Daoy (cell line): ENCODE data around the gene CC2D1A. TPM values are rescaled to one million over a fixed set of nuclear protein-coding genes. Genes with fewer than 3 reads are reported as not detected.
"Not testable (repeated sequence)": the region's sequence is repeated elsewhere in the genome, so short reads cannot be mapped to it uniquely, and the experiment has no call there.

Source experiments
- DNase-seq: peaks from one replicate; pipeline ENCODE4 v3.0.0-alpha.2; 2015; ENCODE audit warnings: low read depth
- total RNA-seq: library from RNA; depleted of rRNA; stranded (reverse); fragments of >200 nt; shearing (Covaris generic); gene quantifications from 2 replicates; pipeline ENCODE4 v1.2.3, GENCODE V29; 2014

Gene CC2D1A
- total RNA-seq, 1 experiment from 2014 or later: 17.8 TPM

DNA sequence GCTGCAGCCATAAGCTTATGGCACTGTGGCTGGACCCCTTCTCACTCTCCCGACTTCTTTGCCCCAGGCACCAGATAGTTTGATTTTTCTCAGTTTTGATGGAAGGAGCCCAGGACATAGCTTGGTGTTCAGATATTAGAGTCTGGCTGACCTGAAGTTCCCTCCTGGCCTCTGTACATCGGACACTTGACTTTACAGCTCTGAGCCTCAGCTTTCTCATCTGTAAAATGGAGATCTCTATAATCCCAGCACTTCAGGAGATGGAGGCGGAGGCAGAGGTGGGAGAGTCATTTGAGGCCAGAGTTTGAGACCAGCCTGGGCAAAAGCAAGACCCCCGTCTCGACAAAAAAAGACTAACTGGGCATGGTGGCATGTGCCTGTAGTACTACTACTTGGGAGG, 909 bp downstream of the CC2D1A start:
- no peak for DNase-seq

DNA sequence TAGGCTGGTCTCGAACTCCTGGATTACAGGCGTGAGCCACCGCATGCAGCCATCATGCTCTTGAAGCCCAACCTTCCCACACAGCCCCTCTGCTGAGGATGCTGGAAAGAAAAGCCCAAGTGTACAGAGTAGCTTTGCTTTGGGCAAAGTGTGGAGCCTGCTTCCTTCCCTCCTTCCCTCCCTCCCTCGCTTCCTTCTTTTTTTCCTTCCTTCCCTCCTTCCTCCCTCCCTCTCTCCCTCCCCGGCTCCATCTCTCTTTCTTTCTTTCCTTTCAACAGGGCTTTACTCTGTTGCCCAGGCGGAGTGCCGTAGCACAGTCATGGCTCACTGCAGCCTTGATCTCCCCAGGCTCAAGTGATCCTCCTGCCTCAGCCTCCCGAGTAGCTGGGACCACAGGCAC, 2.7 kb downstream of the CC2D1A start:
- DNase-seq: no peak

DNA sequence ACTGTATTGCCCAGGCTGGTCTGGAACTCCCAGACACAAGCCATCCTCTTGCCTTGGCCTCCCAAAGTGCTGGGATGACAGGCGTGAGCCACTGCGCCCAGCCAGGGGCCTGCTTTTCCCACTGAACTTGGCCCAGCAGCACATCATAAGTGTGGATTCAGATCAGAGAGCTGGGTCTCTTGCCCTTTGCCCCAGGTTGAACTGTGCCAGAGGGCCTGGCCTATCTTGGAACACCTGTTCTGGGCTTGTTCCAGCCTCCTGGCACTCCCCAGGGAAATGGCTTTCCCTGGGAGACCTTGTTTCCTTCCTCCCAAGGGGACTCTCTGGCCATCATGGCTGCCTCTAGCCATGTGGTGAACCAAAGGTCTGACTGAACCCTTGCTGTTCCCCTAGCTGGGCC, 3.4 kb downstream of the CC2D1A start:
- DNase-seq: no peak

DNA sequence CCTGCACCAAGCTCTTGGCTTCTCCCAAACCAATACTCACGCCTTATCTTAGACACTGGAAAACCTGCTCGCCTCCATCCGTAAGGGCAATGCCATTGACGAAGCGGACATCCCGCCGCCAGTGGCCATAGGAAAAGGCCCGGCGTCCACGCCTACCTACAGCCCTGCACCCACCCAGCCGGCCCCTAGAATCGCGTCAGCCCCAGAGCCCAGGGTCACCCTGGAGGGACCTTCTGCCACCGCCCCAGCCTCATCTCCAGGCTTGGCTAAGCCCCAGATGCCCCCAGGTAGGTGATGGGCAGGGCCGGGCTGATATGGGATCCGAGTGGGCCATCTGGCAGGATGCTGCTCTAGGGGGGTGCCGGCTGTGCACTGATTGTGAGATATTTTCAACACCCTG, 7.4 kb downstream of the CC2D1A start:
- no peak for DNase-seq

DNA sequence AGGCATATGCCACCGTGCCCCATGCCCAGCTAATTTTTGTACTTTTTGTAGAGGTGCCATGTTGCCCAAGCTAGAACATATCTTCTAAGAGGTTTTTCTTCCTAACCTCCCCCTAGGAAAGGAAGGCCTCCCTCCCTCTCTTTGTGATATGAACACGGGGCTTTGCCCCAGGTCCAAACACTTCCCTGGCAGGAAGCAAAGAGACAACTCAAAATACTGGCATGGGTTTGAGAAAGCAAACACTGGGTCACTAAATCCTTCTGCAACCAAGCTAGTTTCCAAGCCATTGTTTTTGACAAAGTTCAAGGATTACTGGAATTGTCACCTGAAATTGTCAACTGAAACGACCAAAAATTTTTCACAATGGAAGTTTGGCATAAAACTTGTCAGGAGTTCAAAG, 8.8 kb downstream of the CC2D1A start:
- DNase-seq: no peak

DNA sequence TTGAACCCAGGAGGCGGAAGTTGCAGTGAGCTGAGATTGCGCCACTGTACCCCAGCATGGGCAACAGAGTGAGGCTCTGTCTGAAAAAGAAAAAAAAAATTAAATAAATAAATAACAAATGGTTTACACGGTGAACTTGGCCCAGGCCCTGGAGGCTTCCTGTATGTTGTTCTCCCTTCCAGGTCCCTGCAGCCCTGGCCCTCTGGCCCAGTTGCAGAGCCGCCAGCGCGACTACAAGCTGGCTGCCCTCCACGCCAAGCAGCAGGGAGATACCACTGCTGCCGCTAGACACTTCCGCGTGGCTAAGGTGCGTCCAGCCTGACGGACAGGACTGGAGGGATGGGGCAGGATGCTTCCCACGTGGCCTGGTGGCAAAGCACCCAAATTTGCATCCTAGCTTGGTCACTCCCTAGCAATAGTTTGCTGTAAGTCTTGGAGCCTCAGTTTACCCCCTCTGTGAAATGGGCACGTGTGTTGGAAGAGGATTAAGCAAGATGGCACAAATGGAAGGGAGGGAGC, 11.9 kb downstream of the CC2D1A start:
- no peak for DNase-seq

DNA sequence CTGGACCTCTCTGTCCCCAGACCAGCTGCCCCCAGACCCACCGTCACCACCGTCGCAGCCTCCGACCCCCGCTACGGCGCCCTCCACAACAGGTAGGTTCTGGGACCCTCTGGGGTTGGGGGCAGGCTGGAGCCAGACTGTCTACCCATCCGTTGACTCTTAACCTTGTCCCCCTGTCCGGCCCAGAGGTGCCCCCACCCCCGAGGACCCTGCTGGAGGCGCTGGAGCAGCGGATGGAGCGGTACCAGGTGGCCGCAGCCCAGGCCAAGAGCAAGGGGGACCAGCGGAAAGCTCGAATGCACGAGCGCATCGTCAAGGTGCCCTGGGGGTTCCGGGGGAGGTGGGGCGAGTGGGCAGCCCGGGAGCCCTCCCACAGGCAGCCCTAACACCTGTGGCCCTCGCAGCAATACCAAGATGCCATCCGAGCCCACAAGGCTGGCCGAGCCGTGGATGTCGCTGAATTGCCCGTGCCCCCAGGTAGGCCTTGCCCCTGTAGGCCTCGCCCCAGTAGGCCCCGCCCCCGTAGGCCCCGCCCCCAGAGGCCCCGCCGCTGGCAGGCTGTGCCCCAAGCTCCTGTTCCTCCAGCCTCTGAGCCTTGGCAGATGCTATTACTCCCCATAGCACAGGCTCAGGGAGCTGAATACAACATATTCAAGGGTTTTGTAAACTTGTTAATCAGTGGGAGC, 12.9 kb downstream of the CC2D1A start:
- no peak for DNase-seq

DNA sequence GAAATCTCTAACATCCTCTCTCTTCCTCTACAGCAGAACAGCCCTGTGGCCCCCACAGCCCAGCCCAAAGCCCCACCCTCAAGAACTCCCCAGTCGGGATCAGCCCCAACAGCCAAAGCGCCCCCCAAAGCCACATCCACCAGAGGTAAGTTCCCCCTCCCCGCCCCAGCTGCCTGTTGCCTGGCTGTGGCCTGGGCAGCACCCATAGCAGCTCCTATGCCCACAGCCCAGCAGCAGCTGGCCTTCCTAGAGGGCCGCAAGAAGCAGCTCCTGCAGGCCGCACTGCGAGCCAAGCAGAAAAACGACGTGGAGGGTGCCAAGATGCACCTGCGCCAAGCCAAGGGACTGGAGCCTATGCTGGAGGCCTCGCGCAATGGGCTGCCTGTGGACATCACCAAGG, 14.5 kb downstream of the CC2D1A start:
- no peak for DNase-seq

DNA sequence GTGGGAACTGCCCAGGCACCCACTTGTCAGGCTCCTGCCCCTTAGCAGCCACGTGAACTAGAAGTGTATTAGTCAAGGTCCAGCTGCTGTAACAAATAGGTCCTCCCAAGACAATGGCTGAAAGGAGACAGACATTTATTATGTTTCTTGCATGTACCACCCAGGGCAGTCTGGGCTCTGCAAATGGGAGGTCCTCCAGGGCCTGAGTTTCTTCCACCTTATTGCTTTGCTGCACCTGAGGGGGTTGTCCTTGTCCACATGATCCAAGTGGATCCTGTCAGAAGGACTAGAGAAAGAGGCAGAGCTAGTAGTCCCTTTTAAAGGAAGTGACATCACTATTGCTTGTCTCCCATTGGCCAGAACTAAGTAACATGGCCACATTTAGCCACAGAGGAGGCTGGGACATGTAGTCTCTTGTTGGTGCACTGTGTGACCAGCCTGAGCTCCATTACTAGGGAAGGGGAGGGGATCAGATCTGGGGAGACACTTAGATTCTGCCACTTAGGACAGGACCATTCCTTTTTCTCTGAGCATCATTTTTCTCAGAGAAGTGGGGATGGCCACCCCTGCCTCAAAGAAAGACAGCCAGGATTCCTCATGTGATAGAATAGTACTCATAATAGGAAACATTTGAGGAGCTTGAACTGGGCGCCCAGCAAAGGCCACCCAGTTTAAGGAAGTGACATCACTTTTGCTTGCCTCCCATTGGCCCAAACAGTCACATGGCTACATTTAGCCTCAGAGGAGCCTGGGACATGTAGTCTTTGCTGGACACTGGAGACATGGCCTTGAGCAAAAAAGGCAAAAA, 15.1 kb downstream of the CC2D1A start:
- DNase-seq: peak; percentile 63

DNA sequence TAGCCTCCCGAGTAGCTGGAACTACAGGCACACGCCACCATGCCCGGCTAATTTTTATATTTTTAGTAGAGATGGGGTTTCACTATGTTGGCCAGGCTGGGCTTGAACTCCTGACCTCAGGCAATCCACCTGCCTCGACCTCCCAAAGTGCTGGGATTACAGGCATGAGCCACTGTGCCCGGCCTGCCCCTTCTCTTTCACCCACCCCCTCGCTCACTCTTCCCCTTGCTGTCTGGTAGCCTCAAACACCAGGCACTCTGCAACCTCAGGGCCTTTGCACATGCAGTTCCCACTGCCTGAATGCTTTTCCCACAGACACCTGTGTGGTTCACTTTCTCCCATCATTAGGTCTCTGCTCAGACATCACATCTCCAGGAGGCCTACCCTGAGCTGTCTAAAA, 16.1 kb downstream of the CC2D1A start:
- DNase-seq: not testable (repeated sequence)

DNA sequence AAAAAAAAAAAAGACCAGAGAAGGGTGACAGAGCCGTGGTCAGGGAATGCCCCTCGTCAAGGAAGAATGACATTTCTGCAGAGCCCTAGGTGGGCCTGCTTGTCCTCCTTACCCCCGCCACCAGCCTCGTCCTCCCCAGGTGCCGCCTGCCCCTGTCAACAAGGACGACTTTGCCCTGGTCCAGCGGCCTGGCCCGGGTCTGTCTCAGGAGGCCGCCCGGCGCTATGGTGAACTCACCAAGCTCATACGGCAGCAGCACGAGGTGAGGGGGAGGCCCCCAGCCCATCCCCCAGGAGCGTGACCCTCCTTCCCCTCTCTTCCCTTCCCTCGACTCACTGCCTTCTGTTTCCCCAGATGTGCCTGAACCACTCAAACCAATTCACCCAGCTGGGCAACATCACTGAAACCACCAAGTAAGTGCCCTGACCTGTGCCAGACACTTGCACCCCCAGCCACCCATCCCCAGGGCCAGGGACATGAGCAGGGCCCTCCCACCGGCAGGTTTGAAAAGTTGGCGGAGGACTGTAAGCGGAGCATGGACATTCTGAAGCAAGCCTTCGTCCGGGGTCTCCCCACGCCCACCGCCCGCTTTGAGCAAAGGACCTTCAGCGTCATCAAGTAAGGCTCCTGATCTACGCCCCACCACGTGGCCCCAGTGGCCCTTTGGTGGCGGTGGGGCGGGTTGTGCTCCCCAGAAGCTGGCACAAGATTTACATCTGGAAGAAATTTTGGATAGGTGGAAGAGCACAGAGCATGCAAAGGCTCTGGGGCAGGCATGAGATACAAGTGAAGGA, 17.4 kb downstream of the CC2D1A start:
- DNase-seq: no peak

DNA sequence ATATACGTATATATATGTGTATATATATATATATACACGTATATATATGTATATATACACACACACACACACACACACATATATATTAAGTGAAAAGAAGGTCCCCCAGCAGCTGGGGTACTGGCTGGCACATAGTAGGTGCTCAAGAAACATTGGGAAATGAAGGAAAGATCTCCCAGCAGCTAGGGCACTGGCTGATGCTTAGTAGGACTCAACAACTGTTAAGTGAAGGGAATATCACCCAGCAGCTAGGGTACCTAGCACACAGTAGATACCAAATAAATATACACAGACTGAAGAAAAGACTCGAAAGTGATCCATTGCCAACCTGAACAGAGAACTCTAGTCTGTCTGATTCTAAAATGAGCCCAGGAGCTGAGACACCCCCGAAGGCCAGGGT, 20.0 kb downstream of the CC2D1A start:
- DNase-seq: no peak

DNA sequence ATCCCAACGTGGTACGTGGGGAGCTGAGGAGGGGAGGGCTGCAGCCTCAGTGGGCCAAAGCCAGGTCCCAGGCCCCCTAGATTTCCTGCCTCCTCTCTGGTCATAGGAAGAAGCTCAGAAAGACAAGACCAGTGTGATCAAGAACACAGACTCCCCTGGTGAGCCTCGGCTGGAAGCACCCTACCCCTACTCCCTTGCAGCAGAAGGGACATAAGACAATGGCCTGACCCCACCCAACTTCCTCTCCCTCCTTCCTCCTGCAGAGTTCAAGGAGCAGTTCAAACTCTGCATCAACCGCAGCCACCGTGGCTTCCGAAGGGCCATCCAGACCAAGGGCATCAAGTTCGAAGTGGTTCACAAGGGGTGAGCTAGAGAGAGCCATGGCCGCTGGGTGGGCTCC, 20.7 kb downstream of the CC2D1A start:
- DNase-seq: no peak

DNA sequence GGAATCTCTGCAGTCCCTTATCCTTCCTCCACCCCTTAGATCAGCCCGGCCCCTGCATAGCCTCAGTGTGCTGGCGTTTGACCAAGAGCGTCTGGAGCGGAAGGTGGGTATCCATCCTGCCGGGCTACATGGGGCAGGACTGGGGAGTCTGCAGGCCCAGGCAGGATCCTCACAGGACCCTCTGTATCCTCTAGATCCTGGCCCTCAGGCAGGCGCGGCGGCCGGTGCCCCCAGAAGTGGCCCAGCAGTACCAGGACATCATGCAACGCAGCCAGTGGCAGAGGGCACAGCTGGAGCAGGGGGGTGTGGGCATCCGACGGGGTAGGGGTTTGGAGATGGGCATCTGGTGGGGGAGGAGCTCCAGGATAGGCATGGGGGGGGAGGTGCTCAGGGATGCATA, 23.3 kb downstream of the CC2D1A start:
- DNase-seq: no peak

DNA sequence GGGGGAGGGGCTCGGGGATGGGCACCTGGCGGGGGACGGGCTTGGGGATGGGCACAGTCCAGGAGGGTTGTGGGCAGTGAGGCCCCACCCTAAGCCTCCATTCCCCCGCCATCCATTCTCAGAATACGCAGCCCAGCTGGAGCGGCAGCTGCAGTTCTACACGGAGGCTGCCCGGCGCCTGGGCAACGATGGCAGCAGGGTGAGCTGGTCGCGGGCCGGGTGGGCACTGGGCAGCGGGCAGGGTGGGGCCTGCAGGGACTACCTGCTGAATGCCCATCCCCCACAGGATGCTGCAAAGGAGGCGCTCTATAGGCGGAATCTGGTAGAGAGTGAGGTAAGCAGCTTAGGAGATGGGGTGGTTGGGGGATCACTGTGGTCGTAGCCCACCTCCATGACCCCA, 24.0 kb downstream of the CC2D1A start:
- no peak for DNase-seq

DNA sequence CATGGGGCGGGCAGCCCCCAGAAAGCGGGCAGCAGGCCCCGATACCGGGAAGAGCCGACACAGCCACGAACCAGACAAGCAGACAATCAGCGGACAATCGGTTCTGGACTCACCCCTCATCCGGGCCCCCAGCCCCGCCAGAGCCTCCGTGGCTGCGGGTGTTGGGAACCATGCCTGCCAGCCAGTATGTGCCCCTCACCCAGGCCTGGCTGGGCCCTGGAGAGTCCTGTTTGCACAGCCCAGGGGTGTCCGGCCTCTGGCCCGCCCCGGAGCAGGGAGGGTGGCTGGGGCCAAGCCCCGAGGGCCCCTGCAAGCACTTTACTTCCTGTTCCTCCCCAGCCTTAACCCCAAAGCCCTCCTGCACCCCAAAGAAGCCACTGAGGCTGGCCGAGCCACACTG, 24.4 kb downstream of the CC2D1A start:
- no peak for DNase-seq

DNA sequence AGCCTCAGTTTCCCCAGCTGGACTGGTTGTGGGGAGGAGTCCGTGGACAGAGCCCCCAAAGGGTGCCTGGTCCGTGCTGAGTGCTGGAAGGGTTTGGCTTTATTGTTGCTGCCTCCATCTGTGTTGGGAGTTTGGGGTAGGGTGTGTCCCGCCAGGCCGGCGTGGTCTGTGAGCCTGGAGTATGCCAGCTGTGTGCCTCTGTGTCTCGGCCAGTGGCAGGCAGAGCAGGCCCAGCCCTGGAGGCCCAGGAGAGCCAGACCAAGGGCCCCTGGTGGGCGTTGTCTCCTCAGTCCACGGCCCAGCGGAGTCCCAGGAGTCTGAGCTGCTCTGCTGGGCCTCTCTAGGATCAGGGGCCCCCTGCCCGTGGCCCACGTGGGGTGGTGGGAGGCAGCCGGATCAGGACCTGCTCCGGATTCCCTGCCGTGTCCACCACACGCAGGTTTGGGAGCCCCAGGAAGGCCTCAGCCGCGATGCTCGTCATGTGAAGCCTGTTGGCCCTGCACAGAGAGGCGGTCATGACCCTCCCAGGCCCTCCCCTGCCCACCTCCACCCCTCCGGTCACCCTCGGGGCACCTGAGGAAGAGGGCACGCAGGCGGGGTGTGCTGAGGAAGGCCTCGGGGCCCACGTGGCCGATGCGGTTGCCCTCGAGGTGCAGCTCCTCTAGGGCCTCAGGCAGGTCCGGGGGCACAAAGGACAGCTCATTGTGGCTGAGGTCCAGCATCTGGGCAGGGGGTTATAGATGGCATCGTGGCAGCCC, 25.6 kb downstream of the CC2D1A start:
- no peak for DNase-seq

DNA sequence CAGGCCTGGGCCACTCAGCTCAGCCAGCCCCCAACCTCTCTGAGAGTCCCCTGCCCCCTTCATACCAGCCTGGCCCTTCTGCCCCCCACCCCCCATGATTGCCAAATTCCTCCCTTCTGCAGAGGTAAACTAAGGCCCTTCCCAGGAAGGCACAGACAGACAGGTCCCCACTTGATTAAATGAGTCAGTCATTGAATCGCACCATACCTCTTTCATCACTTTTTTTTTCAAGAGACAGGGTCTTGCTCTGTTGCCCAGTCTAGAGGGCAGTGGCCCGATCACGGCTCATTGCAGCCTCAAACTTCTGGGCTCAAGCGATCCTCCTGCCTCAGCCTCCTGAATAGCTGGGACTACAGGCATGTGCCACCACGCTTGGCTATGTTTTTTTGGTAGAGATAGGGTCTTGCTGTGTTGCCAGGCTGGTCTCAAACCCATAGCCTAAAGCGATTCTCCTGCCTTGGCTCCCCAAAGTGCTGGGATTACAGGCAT, 26.2 kb downstream of the CC2D1A start:
- DNase-seq: no peak

DNA sequence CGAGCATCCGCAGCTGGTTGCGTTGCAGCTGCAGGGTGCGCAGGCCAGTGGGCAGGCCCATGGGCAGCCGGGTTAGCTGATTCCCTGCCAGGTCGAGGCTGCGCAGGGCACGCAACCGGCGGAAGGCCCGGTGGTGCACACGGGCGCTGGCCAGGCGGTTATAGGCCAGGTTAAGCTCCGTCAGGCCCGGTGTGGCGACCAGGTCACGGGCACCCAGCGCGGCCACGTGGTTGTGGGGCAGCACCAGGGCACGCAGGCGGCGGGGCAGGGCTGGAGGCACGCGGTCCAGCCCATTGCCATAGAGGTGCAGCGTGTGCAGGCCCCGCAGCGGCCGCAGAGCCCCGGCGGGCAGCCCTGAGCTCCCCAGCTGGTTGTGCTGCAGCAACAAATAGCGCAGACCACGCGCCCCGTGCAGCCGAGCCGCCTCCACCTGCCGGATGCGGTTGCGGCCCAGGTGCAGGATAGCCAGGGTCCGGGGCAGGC, 27.0 kb downstream of the CC2D1A start:
- DNase-seq: no peak

DNA sequence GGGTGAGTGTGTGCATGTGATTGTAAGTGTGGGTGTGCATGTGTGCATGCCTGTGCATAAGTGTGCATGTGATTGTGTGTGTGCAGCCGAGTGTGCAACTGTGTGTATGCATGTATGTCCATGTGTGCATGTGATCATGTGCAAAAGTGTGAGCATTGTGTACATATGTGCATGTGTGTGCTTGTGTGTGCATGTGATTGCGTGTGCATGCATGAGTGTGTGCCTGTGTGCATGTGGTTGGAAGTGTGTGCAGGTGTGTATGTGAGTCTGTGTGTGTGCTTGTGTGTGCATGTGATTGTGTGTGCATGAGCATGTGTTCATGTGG, 28.7 kb downstream of the CC2D1A start:
- DNase-seq: no peak

DNA sequence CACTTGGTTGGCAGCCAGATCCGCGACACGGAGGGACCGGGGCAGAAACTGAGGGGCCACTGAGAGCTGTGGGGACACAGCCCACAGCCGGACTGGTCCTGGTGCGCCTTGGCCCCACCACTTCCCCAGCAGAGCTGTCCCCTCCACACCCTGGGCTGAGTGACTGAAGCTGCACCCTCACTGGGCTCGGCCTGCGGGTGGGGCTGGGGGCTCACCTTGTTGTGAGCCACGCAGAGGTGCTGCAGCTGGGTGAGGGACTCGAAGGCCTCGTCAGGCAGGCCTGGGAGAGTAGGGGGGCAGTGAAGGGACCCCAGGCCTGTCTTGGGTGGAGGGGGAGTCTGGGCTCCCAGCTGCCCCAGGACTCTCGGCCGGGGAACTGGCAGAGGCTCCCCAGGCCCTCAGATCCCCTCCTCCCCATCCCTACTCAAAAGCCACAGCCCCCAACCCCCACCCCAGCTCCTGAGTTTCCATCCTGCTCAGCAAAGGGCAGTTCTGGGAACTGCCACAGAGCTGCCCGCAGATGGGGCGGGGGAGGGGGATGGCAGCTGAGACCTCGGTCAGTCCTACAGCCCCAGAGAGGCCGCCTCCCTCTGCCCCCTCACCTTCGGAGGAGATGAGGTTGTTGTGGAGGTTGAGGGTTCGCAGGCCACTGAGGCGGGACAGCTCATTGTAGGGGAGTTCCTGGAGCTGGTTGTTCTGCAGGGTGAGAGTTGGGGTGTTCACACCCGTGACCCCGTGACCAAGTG, 29.9 kb downstream of the CC2D1A start:
- no peak for DNase-seq
